Limb (tissue), 2 donors: ENCODE measurements around the gene NVL.

ENCODE experiments used
- DNase-seq, 2 donors: peaks; one replicate each; pipeline ENCODE4 v3.0.0-alpha.2; 2016; ENCODE audit errors: extremely low spot score in 2 of 2

NVL gene

GRCh38 chr1:224287714-224288113 lies 42.3 kb downstream of the NVL start:
- DNase-seq = no peak

- DNase-seq = no peak
These were observed 47.8 kb downstream of the NVL start for GRCh38 chr1:224282140-224282539.

DNA sequence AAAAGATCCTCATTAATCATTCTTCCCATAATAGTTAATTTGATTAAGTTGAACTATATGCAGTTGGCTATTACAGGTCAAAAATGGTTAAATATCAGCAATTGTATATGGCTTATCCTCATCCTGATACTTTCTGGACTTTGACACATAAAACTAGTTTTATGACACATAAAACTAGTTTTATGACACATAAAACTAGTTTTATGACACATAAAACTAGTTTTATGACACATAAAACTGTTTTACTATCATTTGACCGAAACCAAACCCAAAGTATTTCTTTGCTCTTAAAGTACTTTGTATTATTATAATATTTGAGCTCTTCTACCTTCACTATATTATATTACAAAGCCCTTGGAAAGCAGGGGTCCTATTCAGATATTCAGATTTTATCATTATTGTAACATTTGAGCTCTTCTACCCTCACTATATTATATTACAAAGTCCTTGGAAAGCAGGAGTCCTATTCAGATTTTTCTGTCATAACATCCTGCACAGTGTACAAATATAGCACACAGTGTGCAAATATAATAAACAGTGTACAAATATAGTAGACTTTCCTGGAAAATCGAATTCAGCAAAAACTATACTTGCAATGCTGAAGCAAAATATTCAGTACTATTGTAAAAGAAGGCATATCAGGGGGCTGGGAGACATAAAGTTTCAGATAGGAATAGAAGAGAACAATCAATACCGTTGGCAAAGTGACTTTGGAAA lies 53.0 kb downstream of the NVL start:
- DNase-seq = no peak

DNA sequence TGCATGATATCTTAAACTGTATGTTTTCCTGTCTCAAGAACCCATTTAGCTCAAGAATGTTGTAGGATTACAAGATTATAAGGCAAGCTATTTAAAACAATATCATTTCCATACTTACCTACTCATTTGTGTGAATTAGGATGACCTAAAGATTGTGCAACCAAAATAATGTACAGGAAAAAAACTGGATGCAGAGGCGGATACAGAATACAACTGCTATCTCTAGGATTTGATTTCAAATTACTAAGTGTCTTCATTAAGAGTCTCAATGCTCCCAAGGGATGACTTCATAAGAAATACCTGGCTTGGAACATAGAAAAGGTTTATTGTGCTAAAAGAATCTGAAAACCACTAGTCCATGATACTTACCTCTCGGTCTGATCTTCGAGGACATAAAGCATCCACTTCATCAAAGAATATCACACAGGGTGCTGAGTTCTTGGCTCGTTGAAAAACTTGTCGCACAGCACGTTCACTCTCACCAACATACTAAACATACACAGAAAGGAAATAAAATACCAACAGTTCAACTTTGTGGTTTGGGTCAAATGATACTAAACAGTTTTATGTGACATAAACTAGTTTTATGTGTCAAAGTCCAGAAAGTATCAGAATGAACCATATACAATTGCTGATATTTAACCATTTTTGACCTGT lies 54.9 kb downstream of the NVL start:
- no peak for DNase-seq

GRCh38 chr1:224273641-224274040 lies 56.3 kb downstream of the NVL start:
- DNase-seq = no peak

GRCh38 chr1:224271106-224271505 lies 58.9 kb downstream of the NVL start:
- DNase-seq = no peak

- no peak for DNase-seq
These were observed 62.0 kb downstream of the NVL start for GRCh38 chr1:224267925-224268324.

GRCh38 chr1:224266915-224267856 lies 62.8 kb downstream of the NVL start:
- no peak for DNase-seq

DNA sequence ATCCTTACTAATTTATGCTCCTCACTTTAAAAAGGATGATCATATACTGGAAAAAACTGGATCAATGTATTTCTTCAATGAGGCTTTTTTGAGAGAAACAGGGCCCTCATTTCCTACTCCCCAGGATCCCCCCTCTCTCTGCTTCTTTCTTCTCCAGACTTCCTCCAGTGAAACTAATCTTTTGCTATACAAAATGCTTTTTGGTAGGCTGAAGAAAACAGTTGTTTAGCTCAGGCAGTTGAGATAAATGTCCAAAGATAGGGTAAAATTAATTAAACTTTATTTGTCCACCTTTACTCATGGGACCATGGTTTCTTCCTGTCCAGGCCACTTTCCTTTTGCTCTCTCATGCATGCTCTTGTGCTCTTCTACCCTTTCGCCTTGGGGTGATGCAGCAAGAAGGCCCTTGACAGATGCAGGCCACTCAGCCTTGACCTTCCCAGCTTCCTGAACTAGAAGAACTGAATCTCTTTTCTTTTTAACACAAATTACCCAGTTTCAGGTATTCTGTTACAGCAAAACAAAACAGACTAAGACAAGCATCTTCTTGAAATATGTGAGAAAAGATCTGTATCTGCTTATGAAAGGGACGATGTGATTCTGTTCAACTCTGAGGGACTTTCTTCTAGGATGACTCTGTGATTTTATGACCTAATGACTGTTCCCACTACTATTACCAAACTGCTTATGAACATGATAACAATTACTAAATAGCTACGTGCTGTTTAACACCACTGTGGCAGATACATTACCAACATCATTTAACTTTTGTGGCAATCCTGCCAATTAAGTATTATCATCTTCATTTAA lies 63.7 kb downstream of the NVL start:
- DNase-seq = no peak

GRCh38 chr1:224264321-224264720 lies 65.7 kb downstream of the NVL start:
- DNase-seq = no peak

DNA sequence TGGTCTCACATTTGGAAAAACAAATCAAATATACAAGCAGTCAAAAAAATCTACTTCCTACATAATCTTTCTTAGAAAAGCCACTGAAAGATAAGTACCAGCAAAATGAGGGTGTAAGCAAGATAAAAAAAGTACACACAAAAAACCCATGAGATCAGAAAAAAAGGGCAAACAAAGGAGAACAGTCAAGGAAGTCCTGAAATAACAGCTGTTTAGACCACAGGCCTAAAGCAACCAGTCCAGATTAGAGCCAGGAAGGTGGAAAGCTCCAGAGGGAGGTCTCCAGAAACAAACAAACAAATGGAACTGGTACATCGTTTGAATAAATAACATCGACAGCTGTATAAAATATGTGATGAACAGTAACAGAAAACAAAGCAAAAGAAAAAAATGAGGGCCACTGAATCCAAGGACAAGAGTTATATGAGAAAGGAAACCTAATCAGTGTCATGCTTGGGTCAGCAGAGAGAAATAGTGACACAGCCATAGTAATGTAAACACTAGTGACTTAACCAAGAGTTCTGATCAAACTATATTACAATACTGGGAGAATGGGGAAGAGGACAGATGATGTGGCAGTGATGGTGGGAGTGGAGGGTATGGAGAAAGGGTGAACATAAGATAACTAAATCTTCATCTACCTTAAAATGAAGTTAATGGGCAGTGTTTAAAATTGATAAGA lies 67.5 kb downstream of the NVL start:
- no peak for DNase-seq

DNA sequence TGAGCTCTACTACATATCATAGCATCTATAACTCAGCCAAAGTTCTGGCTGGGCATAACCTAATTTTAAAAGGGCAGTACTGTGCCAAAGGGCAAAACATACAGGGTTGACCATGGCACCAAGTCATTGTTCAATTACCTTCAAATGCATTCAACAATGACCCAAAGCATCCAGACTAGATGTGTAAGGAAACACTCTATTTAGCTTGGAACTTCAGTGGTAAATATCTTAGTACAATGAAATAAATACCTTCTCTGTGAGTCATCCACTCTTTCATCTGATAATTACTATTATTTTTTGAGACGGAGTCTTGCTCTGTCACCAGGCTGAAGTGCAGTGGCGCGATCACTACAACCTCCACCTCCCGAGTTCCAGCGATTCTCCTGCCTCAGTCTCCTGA lies 70.0 kb downstream of the NVL start:
- DNase-seq = no peak

GRCh38 chr1:224258351-224258750 lies 71.6 kb downstream of the NVL start:
- no peak for DNase-seq

GRCh38 chr1:224256640-224257039 lies 73.3 kb downstream of the NVL start:
- no peak for DNase-seq

- DNase-seq = no peak
These were observed 76.3 kb downstream of the NVL start for GRCh38 chr1:224253721-224254120.

- DNase-seq = no peak
These were observed 77.5 kb downstream of the NVL start for GRCh38 chr1:224252479-224252878.

DNA sequence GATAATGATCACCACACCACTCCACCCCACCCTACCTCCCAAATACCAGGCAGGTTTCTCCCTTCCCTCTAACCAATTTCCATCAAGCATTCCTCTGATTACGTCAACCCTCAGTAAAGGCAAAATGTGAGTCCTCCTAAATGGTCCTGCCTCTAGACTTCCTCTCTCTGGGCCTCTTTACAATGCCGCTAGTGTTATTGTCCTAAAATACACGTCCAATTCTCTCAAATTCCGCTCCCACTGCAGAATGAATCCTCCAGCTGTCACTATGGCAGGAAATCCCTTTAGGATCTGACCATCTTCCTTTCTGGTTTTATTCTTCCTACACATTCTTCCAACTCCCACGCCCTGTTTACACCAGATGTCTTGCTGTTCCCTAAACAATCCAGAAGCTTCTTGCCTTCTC lies 78.2 kb downstream of the NVL start:
- no peak for DNase-seq

DNA sequence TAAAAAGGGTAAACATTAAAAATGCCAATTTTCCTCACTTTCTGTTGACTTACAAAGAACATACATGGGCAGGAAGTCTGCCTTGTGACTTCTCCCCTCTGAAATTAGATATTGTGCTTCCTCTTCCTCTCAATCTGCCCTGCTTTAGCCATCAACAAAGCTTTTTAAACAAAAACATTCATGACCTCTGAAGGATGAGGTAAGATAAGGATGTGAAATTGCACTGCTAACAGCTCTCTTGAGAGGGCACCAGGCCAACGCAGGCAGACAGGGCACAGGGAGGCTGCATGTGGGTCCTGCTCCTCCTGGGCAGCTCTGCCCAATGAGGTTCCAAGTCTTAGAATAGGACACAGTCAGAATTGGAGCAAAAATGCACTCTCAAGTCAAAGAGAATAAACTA lies 84.8 kb downstream of the NVL start:
- DNase-seq = no peak

DNA sequence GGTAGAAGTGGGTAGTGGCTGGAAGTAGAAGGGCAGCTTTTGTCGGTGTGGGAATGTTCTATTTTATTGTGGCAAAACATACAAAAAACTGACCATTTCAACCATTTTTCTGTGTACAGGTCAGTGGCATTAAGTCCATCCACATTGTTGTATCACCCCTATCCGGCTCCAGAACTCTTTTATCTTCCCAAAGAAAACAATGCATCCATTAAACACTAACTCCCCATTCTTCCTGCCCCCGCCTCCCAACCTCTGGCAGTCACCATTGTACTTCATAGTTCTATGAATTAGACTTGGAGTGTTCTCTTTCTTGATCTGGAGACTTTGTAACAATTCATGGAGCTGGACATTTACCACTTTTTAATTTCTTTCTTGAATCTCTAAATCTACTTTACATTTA lies 91.2 kb downstream of the NVL start:
- no peak for DNase-seq

DNA sequence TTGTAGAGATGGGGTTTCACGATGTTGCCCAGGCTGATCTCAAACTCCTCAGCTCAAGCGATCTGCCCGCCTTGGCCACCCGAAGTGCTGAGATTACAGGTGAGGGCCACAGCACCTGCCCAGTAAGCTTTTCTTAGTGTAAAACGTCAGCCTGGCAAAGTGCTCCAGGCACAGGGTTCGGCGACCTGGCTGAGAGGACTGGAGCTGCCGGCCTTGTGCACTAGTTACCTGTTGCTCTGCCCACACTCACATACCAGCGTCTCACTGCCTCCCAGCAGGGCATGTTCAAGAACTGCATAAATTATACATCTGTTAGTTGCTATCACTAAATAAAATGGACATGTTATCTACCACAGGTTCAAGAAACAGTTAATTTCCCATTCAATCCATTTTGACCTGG lies 91.8 kb downstream of the NVL start:
- no peak for DNase-seq
